HFF-Myc (cell line): ENCODE data around the gene MAMSTR.
"Not testable (repeated sequence)": the region's sequence is repeated elsewhere in the genome, so short reads cannot be mapped to it uniquely, and the experiment has no call there.

Experiments used
- DNase-seq: peaks from one replicate; pipeline ENCODE4 v3.0.0-alpha.2; 2011; ENCODE audit warnings: low read depth; ENCODE audit errors: extremely low read depth
- H3K4me3 ChIP-seq: replicated peaks from 2 replicates; pipeline ENCODE4 v1.5.1; 2011; ENCODE audit warnings: low read depth, mild to moderate bottlenecking, control low read depth, low read length
- CTCF ChIP-seq: IDR thresholded peaks from 2 replicates; pipeline ENCODE4 v1.5.1; 2012; ENCODE audit warnings: mild to moderate bottlenecking, low read depth, low read length, control low read depth; ENCODE audit errors: missing control alignments

The MAMSTR gene

GRCh38 chr19:48681127-48681470 lies 38.4 kb downstream of the MAMSTR start:
- TF ChIP-seq CTCF = no peak
- DNase-seq = no peak
- no peak overlapping the region for H3K4me3 ChIP-seq

- no peak for TF ChIP-seq CTCF
- H3K4me3 ChIP-seq = no peak overlapping the region
- DNase-seq = no peak
These were observed 38.9 kb downstream of the MAMSTR start for GRCh38 chr19:48680436-48681126.

GRCh38 chr19:48680006-48680405 lies 39.5 kb downstream of the MAMSTR start:
- not testable (repeated sequence) for H3K4me3 ChIP-seq, DNase-seq

- no peak overlapping the region for H3K4me3 ChIP-seq
- DNase-seq = no peak
- TF ChIP-seq CTCF = no peak
These were observed 41.3 kb downstream of the MAMSTR start for GRCh38 chr19:48678201-48678600.

- no peak for TF ChIP-seq CTCF
- H3K4me3 ChIP-seq = no peak overlapping the region
- no peak for DNase-seq
These were observed 42.6 kb downstream of the MAMSTR start for GRCh38 chr19:48676887-48677286.

- no peak for DNase-seq
- no peak for TF ChIP-seq CTCF
These were observed 43.0 kb downstream of the MAMSTR start for GRCh38 chr19:48676487-48676886.

GRCh38 chr19:48674921-48675824 lies 44.4 kb downstream of the MAMSTR start:
- peak; percentile 65 for DNase-seq
- H3K4me3 ChIP-seq = no peak overlapping the region
- TF ChIP-seq CTCF = peak; percentile 89

More at GRCh38 chr19:48676487-48676886, 43.0 kb downstream of the MAMSTR start:
- no peak overlapping the region for H3K4me3 ChIP-seq
